Pulmonary artery endothelial cell (primary cell): ENCODE data around the gene MT1HL1. TPM values are rescaled to one million over a fixed set of nuclear protein-coding genes. Genes with fewer than 3 reads are reported as not detected.

Source experiments
- DNase-seq: peaks from one replicate; pipeline ENCODE4 v3.0.0-alpha.2; 2011; ENCODE audit warnings: low read depth, low spot score
- total RNA-seq: library from RNA; depleted of rRNA; stranded (reverse); fragments of >200 nt; gene quantifications from 2 replicates; pipeline ENCODE4 v1.2.3, GENCODE V29; 2014

The MT1HL1 gene
- not detected in 2 replicates for total RNA-seq

DNA sequence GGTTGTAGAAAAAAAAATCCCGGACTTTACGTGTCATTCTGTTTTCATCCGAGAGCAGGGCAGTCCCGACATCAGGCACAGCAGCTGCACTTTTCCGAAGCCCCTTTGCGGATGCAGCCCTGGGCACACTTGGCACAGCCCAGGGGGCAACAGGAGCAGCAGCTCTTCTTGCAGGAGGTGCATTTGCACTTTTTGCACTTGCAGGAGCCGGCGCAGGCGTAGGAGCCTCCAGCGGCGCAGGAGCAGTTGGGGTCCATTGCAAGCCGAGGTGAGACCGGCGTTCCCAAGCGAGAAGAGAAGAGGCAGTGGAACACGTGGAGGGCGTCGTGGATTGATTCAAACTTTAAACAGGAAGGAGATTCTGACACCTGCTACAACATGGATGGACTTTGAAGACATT, at the start of gene MT1HL1:
MT1HL1 (minus strand) TSS at position 326 of the 400 bp plus-strand sequence; CDS start at position 257, 69 bp downstream.
- DNase-seq = no peak

DNA sequence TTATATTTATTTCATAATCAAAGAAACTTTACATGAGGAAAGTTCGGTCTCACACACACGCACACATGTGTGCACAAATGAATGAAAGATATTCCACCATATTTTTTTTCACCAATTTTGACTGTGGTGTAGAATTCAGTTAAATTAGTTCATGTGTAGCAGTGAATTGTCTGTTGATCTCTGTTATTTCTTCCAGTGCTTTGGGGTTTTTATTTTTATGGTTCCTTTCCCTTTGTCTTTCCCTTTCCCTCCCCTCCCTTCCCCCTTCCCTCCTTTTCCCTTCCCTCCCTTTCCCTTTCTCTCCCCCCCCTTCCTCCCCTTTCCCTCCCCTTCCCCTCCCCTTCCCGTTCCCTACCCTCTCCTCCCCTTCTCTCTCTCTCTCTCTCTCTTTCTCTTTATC, 46.7 kb upstream of the MT1HL1 start:
- no peak for DNase-seq

DNA sequence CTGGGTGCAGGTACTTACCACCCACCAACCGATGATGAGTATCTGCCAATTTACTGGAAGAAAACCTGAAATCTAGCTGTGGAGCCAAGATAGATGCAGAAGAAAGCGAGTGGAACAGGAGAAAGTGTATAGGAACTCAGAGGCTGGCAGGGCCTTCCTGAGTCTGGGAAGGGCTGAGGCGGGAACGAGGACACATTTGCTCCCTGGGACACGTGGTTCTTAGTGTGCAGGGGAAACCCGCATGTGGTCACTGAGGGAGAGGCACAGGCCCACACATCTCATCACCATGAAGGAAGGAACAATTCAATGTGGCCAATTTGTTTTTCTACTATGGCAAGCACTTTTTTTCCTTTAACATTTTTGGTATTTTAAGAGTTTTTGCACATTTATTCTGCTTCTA, 45.9 kb upstream of the MT1HL1 start:
- DNase-seq = no peak

DNA sequence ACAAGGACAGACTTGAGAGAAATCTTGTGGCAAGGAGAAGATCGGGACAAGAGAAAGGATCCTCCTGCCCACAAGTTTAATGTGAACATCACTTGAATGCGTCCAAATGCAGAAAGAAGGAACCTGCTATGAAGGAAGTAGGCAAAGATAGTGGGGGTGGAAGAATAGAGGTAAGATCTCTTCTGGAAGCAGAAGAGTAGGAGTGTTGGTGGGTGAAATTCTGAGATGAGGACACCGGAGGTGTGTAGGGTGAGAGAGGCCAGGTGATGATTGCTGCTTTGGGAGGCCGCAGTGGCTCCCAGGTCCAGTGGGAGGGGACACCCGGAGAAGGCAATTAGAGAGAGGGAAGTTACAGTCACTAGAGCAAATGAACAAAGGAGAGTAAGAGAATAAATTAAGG, 44.6 kb upstream of the MT1HL1 start:
- DNase-seq = no peak

DNA sequence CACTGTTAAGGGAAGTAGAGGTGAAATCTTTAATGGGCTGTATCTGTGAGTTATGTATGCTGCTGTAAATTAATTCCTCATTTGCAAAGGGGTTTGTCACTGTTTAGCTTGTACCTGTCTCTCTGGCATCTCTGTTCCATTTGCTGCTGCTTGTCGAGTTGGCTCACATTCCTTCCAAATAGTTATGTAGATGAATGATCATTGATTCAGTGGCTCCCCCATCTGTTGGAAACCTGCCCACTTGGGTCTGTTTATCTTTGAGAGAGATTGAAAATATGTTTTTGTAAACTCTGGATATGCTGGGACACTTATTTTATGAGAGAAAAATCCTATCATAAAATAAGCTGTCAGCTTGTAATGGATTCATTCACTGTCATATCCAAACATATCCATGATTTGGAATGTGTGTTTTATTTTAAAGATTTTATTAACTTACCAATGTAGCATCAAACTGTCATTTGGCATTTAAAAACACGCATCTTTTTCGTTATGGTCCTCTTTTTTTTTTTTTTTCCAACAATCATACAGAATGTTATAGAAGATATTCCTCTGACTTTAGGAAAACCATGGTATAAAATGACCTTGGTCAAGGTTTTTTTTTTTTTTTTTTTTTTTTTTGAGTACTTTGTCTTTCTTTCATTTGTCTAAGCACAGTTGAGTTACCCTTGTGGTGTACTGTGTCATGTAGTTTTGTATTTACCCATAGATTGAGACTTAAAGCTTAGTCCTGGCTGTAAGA, 41.2 kb upstream of the MT1HL1 start:
- no peak for DNase-seq

DNA sequence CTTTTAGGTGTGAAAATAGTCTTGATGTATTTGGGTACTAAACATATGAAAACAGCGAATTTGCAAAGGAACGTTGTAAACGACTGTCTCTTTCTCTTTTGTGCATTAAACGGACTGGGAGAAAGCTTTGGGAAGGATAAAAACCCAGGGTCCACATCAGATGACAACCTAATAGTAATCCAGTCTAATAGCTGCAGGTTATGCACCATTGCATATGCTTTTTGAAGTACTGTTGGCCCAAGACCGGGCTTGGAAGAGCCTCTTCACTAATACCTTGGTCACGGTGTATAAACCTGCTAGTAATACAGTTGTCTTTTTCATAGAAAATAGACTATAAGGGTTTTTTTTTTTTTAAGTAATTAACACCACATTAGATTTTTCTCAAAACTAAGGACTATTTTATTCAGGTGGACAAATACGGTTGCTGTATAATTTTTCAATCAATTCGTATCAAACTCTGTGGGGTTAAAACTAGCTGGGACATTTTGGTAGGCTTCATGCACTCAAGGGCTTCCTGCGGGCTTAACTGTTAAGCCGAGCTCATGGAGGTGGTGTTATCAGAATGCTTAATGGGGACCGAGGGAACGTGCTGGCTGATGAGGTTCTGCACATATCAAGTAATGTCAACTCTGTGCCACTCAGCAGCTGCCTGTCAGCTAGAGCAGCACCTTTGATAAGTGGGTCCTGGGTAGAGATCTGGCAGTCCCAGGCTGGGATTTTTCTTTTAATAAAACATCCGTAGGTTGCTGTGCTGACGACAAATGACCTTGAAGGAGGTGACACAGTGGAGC, 39.8 kb upstream of the MT1HL1 start:
- no peak for DNase-seq

DNA sequence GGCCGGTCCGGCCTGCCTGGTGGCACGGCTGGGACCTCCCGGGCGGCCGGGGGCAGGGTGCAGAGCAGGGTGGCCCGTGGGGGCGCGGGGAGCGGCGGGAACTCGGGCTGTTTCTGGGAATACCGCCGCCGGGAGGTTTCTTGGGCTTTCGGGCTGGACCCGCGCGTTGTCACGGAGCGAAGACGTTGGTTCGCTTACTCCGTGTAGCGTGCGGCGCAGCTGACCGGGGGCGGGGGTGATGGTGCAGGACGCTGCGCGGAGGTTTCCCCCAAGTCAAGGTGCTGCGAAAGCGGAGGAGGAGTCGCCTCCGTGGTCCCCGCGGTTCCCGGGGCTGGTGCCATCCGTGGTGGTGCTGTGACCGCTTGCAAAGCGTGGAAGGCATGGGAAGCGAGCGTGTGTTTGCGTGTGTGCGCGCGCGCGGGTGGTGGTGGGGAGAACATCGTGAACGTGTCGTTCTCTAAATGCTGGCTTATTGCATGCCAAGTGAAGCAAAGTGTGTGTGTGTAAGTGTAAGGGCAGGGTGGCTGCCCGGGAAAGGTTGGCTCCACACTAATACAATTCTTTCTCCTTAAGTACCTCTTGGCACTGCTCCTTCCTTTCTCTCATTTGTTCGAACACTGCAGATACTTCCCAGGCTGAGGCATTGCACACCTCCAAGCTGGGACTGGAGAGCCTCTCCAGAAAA, 38.8 kb upstream of the MT1HL1 start:
- DNase-seq = no peak

DNA sequence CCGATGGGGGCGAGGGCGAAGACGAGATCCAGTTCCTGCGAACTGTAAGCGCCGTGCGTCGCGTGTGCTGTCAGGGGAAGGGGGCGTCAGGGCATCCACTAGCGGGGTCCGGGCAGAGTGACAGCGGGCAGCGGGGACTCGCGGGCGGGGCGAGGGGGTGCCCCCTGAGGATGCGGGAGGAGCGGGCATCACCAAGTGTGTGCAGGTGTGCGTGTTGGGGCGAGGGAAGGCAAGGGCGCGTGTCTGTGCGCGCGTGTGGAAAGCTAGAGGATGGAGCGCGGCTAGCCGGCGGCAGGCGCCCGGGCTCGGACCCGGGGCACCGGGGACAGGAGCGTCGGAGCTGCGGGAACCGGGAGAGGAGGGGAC, 38.3 kb upstream of the MT1HL1 start:
- no peak for DNase-seq

DNA sequence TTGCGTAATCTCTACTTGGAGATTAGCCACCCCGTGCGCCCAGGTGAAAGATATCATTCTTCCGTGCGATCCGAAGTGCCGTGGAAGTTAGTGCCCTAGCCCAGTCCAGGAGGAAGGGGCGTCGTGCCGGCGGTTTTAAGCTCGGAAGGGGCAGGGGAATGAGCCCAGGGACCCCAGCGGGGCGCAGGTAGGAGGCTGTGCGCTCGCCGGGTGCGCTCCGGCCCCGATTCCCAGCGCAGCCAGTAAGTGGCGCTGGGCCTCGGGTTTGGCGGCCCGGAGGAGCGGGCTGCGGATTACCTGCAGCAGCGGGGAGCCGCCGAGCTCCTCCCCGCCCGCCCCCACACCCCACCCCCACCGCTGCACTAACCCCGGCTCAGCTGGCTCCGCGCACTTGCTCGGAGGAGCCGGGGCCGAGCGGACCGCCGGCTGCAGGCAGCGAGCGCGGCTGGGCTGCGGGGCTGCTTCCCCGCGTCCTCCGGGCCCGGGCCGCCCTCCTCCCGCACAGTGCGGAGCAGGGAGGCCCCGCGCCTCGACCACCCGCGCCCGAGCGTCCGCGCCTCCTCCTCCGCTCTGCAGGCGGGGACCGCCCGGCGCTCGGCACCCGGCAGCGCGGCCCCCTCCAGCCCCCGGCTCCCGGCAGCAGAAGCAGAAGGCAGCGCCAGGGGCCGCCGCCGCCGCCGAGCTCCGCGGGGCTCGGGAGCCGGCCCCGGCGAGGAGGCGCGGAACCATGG, 37.7 kb upstream of the MT1HL1 start, which contains the start of gene RYR2:
RYR2 (plus strand) TSS at position 390 of the 731 bp plus-strand sequence; CDS start at position 728, 338 bp downstream.
- no peak for DNase-seq

DNA sequence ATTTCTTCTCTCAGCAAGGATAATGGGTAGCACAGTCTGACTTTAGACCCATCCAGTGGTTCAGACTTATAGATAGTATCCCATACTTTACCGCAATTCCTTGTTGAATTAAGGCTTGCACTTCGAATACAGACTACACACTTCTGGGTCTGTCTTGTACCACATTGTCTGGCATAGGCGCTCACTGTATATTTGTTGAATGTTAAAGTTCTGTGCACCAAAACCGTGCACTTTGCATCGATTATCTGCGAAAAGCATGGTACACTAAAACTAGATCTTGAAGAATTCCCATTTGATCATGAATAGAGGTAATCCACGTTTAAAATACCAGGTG, 37.2 kb upstream of the MT1HL1 start:
- no peak for DNase-seq

DNA sequence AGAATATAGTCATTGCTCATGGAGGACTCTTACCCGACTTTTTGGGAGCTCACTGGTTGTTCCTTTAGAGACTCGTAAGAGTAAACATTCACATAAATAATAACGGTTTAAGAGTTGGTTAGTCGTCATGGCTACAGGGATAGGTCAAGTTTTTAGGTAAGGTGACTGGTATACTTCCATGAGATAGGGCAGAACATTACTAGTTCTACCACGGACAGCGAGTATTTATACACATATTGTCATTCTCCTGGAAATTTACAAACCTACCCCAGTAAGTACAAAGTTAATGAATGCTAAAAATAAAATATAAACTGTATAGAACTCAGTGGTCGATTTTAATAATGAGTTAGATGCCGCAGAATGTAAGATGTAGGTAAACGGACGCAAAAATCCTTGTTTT, 36.6 kb upstream of the MT1HL1 start:
- no peak for DNase-seq

DNA sequence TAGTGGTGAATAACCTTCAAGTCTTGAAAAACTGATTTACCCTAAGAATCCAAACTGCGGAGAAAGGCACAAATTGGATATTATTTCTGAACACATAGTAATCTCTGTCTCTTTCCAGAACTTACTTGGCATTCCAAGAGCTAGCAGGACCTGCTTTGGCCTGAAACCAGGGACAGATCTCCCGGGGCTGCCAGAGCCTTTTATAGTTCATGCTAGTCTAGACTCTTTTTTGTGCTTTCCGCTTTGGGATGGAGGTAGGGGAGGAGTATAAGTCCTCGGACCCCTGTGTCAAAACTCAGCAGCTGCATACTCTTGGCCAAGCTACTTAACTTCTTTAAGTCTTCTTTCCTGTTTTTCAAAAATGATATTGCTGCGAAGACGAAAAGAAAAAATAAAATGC, 34.0 kb upstream of the MT1HL1 start:
- DNase-seq = no peak

DNA sequence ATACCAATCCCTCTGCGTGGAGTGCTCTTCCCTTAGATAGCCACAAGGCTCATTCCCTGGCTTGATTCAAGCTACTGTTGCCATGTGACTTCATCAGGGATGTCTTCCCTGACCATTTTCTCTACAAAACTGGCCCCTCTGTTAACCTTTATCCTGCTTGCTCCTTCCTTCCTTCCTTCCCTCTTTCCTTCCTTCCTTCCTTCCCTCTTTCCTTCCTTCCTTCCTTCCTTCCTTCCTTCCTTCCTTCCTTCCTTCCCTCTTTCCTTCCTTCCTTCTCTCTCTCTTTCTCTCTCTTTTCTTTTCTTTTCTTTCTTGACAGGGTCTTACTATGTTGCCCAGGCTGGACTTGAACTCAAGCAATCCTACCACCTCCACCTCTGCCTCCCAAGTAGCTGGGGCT, 31.5 kb upstream of the MT1HL1 start:
- DNase-seq = no peak

DNA sequence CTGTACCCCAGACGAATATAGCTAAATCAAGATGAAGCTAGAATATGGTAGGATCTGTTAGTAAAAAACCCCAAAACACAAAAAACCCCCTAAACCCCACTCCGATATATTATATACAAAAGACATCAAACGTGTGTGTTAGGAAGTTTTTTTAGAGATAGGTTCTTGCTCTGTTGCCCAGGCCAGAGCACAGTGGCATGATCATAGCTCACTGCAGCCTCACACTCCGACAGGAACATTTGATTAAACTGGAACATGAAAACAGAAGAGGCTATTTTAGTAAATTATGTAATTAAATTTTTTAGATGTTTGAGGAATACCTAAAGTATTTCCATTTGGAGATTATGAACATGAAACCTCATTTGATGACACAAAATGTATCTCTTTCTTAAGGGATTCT, 29.6 kb upstream of the MT1HL1 start:
- DNase-seq = no peak

DNA sequence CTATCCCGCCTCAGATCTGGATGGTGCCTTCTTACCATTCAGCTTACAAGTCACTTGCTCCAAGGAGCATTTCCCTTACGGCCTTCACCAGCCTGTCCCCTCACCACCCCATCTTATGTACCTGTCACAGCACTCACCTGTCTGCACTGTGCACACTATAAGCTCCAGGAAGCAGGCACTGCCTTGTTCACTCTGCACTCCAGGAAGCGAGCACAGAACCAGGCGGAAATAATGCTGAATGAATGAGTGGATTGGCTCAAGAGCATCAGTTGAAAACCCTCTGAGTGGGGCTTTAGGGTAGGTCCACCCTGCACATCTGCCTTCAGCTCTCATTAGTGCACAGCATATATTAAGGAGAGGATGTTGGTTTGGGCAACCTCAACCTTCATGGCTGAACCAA, 28.8 kb upstream of the MT1HL1 start:
- DNase-seq = no peak

DNA sequence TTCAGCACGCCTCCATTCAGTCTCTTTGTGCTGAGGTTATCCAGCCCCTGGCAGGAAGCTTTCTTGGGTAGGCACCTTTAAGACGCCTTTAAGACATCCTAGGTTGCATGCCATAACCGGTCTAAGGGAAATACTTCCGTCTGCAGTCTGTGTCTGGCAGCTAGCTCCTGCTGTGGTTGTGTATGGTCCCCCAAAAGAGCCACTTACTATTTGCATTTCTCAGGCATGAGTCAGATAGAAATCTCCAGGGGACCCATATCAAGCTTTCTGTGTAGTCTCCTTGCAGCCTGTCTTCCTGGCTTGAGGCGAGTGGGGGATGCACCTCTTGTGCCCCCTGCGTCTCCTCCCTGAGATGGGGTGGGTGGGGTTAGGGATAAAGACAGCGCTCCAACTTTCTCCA, 27.8 kb upstream of the MT1HL1 start:
- DNase-seq = no peak

DNA sequence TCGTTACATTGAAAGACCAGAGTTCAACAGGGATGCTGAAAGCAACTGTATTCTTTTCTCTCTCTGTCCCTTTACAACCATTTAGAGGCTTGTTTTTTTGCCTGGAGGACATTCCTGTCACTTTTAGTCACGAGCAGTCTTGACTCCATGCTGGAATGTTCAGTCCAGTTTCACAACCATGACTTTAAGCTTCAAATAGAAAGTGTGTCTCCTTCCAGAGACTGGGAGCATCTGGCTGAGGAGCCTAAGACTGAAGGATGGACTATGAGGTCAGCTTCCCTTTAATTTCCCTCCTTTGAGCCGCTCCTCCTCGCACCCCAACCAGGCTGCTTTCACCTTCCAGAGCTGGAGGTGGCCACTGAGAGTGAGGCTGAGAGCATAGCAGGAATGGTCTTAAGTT, 27.2 kb upstream of the MT1HL1 start:
- DNase-seq = no peak

DNA sequence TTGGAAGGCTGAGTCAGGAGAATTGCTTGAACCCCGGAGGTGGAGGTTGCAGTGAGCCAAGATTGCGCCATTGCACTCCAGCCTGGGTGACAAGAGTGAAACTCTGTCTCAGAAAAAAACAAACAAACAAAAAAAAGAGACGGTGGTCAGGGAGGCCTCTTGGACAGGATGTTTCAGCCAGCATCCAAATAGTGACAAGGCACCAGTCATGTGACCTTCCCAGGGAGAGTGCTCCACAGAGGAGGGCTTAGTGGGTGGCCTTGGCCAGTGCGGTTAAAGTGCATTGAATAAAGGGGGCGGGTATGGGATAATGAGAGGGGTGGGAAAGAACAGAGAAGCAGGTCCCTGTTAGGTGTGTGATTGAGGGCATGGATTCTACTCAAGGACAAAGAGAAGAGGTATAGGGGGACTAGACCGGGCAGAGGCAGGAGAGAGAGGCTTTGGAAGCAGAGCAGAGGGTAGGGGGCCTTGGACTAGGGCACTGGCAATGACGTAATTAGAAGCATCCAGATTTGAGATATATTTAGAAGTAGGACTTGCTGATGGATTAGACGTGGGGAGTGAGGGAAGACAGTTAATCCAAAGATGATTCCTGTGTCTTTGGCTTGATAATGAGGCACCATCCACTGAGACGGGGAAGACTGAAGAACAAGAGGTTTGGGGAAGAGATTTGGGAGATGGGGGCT, 25.8 kb upstream of the MT1HL1 start:
- DNase-seq = no peak

DNA sequence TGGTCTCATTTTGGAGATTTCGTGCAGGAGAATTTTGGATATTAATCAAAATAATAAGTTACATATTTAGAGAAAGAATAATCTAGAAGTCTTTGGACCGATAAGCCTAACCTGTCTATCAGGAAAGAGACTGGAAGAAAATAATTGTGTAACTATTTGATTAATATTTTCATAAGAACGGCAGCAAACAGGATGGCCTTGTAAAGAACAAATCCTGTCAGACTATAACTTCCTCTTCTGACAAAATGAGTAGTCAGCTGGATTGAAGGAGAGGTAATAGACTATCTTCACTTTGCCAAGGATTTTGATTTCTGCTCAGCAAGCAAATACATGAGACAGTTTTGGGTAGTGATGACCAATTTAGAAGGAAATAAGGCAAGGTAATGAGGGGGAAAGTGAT, 25.0 kb upstream of the MT1HL1 start:
- DNase-seq = no peak

DNA sequence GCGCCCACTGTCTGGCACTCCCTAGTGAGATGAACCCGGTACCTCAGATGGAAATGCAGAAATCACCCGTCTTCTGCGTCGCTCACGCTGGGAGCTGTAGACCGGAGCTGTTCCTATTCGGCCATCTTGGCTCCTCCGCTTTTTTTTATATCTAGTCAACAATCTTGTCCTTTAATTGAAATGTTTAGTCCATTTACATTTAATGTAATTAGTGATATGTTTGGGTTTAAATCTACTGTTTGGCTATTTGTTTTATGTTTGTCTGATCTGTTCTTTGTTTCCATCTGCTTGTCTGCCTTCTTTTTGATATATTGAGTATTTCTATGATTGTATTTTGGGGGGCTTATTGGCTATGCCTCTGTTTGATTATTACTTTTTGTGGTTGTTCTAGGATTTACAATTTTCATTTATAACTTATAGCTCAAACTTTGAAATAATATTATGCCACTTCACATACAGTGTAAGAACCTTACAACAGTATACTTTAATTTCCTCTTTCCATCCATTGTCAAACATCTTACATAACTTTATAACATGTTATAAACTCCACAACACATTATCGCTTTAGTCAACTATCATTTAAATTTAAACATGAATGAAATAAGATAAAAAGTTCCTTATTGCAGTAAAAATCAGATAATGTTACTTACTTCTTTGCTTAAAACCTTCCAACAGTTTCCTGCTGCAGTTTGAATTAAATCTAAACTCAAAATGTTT, 21.3 kb upstream of the MT1HL1 start:
- no peak for DNase-seq

DNA sequence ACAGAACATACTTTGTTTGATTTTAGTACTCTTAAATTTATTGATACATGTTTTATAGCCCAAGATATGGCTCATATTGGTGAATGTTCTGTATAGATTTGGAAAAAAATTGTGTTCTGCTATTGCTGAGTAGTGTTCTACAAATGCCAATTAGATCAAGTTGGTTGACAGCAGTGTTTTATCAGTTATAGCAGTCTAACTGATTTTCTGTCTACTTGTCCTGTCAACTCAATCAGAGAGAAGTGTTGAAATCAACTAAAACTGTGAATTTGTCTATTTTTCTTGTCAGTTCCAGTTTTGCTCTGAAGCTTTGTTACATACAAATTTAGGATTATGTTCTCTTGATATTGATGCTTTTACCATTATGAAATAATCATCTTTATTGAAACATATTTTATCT, 14.7 kb upstream of the MT1HL1 start:
- no peak for DNase-seq
